Parathyroid adenoma (tissue), 2 donors: ENCODE data around the gene TOMM22.
A peak's percentile ranks its signal among the peaks of the same experiment; 100 is the strongest.

ENCODE experiments used
- H2AFZ ChIP-seq: fragments of 300-600 bp; sonication (generic); one replicate; pipeline ENCODE4 v1.7.0; 2017; ENCODE audit warnings: antibody characterized with exemption, mild to moderate bottlenecking
- H3K27ac ChIP-seq: fragments of 300-600 bp; sonication (generic); one replicate; pipeline ENCODE4 v1.7.0; 2017
- H3K27me3 ChIP-seq: fragments of 300-600 bp; sonication (generic); one replicate; pipeline ENCODE4 v1.7.0; 2017; ENCODE audit warnings: low read length; ENCODE audit not compliant: control insufficient read depth, insufficient read depth
- H3K36me3 ChIP-seq: fragments of 300-600 bp; sonication (generic); one replicate; pipeline ENCODE4 v1.7.0; 2017; ENCODE audit warnings: low read length; ENCODE audit not compliant: control insufficient read depth, insufficient read depth
- H3K4me1 ChIP-seq: fragments of 300-600 bp; sonication (generic); one replicate; pipeline ENCODE4 v1.7.0; 2017; ENCODE audit warnings: control low read depth
- H3K4me2 ChIP-seq: fragments of 300-600 bp; sonication (generic); one replicate; pipeline ENCODE4 v1.7.0; 2017; ENCODE audit warnings: low read length
- H3K4me3 ChIP-seq: fragments of 300-600 bp; sonication (generic); one replicate; pipeline ENCODE4 v1.7.0; 2017; ENCODE audit warnings: low read depth, low read length
- H3K79me2 ChIP-seq: fragments of 300-600 bp; sonication (generic); one replicate; pipeline ENCODE4 v1.7.0; 2017; ENCODE audit warnings: control low read depth
- H3K9ac ChIP-seq: fragments of 300-600 bp; sonication (generic); one replicate; pipeline ENCODE4 v1.7.0; 2017; ENCODE audit warnings: mild to moderate bottlenecking
- H3K9me3 ChIP-seq: fragments of 300-600 bp; sonication (generic); one replicate; pipeline ENCODE4 v1.7.0; 2017; ENCODE audit warnings: low read length; ENCODE audit not compliant: control insufficient read depth
- CTCF ChIP-seq: fragments of 300-600 bp; sonication (generic); IDR thresholded peaks from one replicate; pipeline ENCODE4 v1.7.0; 2017; ENCODE audit warnings: antibody characterized with exemption, mild to moderate bottlenecking
- donor health status: primary hyperparathyroidism.

The TOMM22 gene

GRCh38 chr22:38700789-38701628 is 19.3 kb downstream of the TOMM22 start, which contains the start of gene JOSD1:
Gene JOSD1, minus strand, starts transcription at chr22:38700943. Its CDS starts 956 bp downstream, at chr22:38699987.
- Histone ChIP-seq H3K36me3 (no peaks in the 10 kb centered on the region), H3K4me3 (peak within 1 kb of the TSS; percentile 87), H3K4me2 (peak within 1 kb of the TSS; percentile 99), H3K27ac (peak within 1 kb of the TSS; percentile 85), H3K4me1 (peaks cover 18% of the 10 kb centered on the region), H3K79me2 (peaks cover 8% of the 10 kb centered on the region), H3K9ac (peak within 1 kb of the TSS; percentile 46), H3K27me3 (no peaks in the 10 kb centered on the region), H2AFZ (peak within 1 kb of the TSS; percentile 92), H3K9me3 (no peaks in the 10 kb centered on the region)
- TF ChIP-seq CTCF, result no peak

- no peak for TF ChIP-seq CTCF
- Histone ChIP-seq H3K4me2 (peak overlapping the region; percentile 73), H3K36me3 (no peaks in the 10 kb centered on the region), H3K27me3 (no peaks in the 10 kb centered on the region), H3K9ac (no peak overlapping the region), H3K27ac (peak overlapping the region; percentile 79), H3K4me1 (peaks cover 5% of the 10 kb centered on the region), H3K79me2 (peaks cover 23% of the 10 kb centered on the region), H2AFZ (peak overlapping the region; percentile 59), H3K4me3 (peak overlapping the region; percentile 73), H3K9me3 (no peaks in the 10 kb centered on the region)
These were observed 23.0 kb downstream of the TOMM22 start for GRCh38 chr22:38704654-38705234.

GRCh38 chr22:38705235-38706100 is 23.7 kb downstream of the TOMM22 start, which contains the start of gene GTPBP1:
Gene GTPBP1, plus strand, starts transcription at chr22:38705944. Its CDS starts 12 bp downstream, at chr22:38705956.
- H3K36me3 ChIP-seq, result no peaks in the 10 kb centered on the region
- H3K27me3 ChIP-seq, result no peaks in the 10 kb centered on the region
- peaks cover 22% of the 10 kb centered on the region for H3K79me2 ChIP-seq
- peak within 1 kb of the TSS; percentile 81 for H2AFZ ChIP-seq
- peak within 1 kb of the TSS; percentile 73 for H3K4me3 ChIP-seq
- no peak for TF ChIP-seq CTCF
- H3K4me2 ChIP-seq, result peak within 1 kb of the TSS; percentile 74
- no peaks in the 10 kb centered on the region for H3K9me3 ChIP-seq
- H3K9ac ChIP-seq, result peak within 1 kb of the TSS; percentile 50
- H3K4me1 ChIP-seq, result peaks cover 5% of the 10 kb centered on the region
- peak within 1 kb of the TSS; percentile 79 for H3K27ac ChIP-seq

GRCh38 chr22:38706101-38706900 is 24.5 kb downstream of the TOMM22 start:
- no peaks in the 10 kb centered on the region for H3K27me3 ChIP-seq
- peak overlapping the region; percentile 79 for H3K27ac ChIP-seq

More at GRCh38 chr22:38706101-38706900, 24.5 kb downstream of the TOMM22 start:
- Histone ChIP-seq H3K9ac (peak overlapping the region; percentile 50), H3K9me3 (no peaks in the 10 kb centered on the region), H3K4me2 (peak overlapping the region; percentile 74), H3K4me3 (peak overlapping the region; percentile 73), H3K79me2 (peaks cover 22% of the 10 kb centered on the region), H3K4me1 (peaks cover 5% of the 10 kb centered on the region), H3K36me3 (no peaks in the 10 kb centered on the region), H2AFZ (peak overlapping the region; percentile 81)
- TF ChIP-seq CTCF, result no peak
